Mesendoderm (in vitro differentiated cells): ENCODE data around the gene CAMTA1.

ENCODE experiments used
- DNase-seq: peaks from one replicate; pipeline ENCODE4 v3.0.0; 2013
- H2AK5ac ChIP-seq: 2 replicates; pipeline ENCODE4 v1.6.1; 2013; ENCODE audit warnings: low read length, inconsistent platforms
- H2BK120ac ChIP-seq: 2 replicates; pipeline ENCODE4 v1.6.1; 2013; ENCODE audit warnings: low read depth, mild to moderate bottlenecking, low read length, moderate library complexity, mixed read lengths
- H2BK15ac ChIP-seq: replicated peaks from 2 replicates; pipeline ENCODE4 v1.6.1; 2013; ENCODE audit warnings: low read depth, mild to moderate bottlenecking, moderate library complexity
- H2BK5ac ChIP-seq: 2 replicates; pipeline ENCODE4 v1.6.1; 2013; ENCODE audit warnings: low read length, inconsistent platforms
- H3K18ac ChIP-seq: 2 replicates; pipeline ENCODE4 v1.6.1; 2013; ENCODE audit warnings: mild to moderate bottlenecking, low read length, mixed read lengths
- H3K23ac ChIP-seq: one replicate; pipeline ENCODE4 v1.6.1; 2013; ENCODE audit warnings: low read length
- H3K27ac ChIP-seq: 2 replicates; pipeline ENCODE4 v1.5.1; 2013; ENCODE audit warnings: low read depth, mild to moderate bottlenecking, inconsistent platforms, low read length, moderate library complexity
- H3K27me3 ChIP-seq: 2 replicates; pipeline ENCODE4 v1.6.1; 2013; ENCODE audit warnings: low read length, control low read depth, mild to moderate bottlenecking, inconsistent platforms; ENCODE audit not compliant: insufficient read depth, poor library complexity
- H3K36me3 ChIP-seq: 2 replicates; pipeline ENCODE4 v1.6.1; 2013; ENCODE audit warnings: low read length, inconsistent platforms; ENCODE audit not compliant: control insufficient read depth, insufficient read depth
- H3K4ac ChIP-seq: one replicate; pipeline ENCODE4 v1.6.1; 2013; ENCODE audit warnings: low read depth, mild to moderate bottlenecking, low read length, moderate library complexity
- H3K4me1 ChIP-seq: 2 replicates; pipeline ENCODE4 v1.6.1; 2013; ENCODE audit warnings: low read depth, low read length, inconsistent platforms; ENCODE audit not compliant: control insufficient read depth
- H3K4me2 ChIP-seq: 2 replicates; pipeline ENCODE4 v1.6.1; 2013; ENCODE audit warnings: low read length
- H3K4me3 ChIP-seq: 2 replicates; pipeline ENCODE4 v1.5.1; 2013; ENCODE audit warnings: mild to moderate bottlenecking, low read length
- H3K56ac ChIP-seq: one replicate; pipeline ENCODE4 v1.6.1; 2013; ENCODE audit warnings: low read length
- H3K79me1 ChIP-seq: 2 replicates; pipeline ENCODE4 v1.6.1; 2013; ENCODE audit warnings: low read length, inconsistent platforms
- H3K79me2 ChIP-seq: 2 replicates; pipeline ENCODE4 v1.6.1; 2013; ENCODE audit warnings: mild to moderate bottlenecking, low read length; ENCODE audit not compliant: control insufficient read depth, insufficient read depth
- H3K9ac ChIP-seq: 2 replicates; pipeline ENCODE4 v1.6.1; 2013; ENCODE audit warnings: low read length, inconsistent platforms
- H4K5ac ChIP-seq: one replicate; pipeline ENCODE4 v1.6.1; 2013; ENCODE audit warnings: low read length
- H4K8ac ChIP-seq: one replicate; pipeline ENCODE4 v1.6.1; 2013; ENCODE audit warnings: low read depth, mild to moderate bottlenecking, control low read depth, low read length, moderate library complexity
- WGBS: extraction: QIAGEN DNeasy Blood & Tissue Kit; methylation state at CpG from one replicate; pipeline ENCODE4 v1.1.7; 2013; ENCODE audit warnings: low lambda C conversion rate, missing lambda C conversion rate; ENCODE audit not compliant: insufficient coverage; ENCODE audit errors: extremely low coverage; 5-methylcytosine and 5-hydroxymethylcytosine counted together

The CAMTA1 gene

GRCh38 chr1:7002728-7003127 is 217.5 kb downstream of the CAMTA1 start:
- no peak overlapping the region for H3K9ac ChIP-seq
- H3K4ac ChIP-seq, result no peak overlapping the region
- no peak overlapping the region for H2AK5ac ChIP-seq
- WGBS, result no CpG with 5 or more reads among the region's 8 CpGs
- H3K79me1 ChIP-seq, result no peaks in the 10 kb centered on the region
- H3K23ac ChIP-seq, result no peak overlapping the region
- no peaks in the 10 kb centered on the region for H3K4me1 ChIP-seq
- no peak overlapping the region for H3K18ac ChIP-seq
- DNase-seq, result peak; percentile 11
- H3K4me3 ChIP-seq, result no peak overlapping the region
- H4K5ac ChIP-seq, result no peak overlapping the region
- no peak overlapping the region for H3K56ac ChIP-seq
- no peaks in the 10 kb centered on the region for H3K27me3 ChIP-seq
- no peaks in the 10 kb centered on the region for H3K36me3 ChIP-seq
- H2BK15ac ChIP-seq, result no peak overlapping the region
- H3K4me2 ChIP-seq, result no peak overlapping the region
- H2BK120ac ChIP-seq, result no peak overlapping the region
- no peak overlapping the region for H4K8ac ChIP-seq
- no peak overlapping the region for H2BK5ac ChIP-seq
- H3K79me2 ChIP-seq, result no peaks in the 10 kb centered on the region
- no peak overlapping the region for H3K27ac ChIP-seq

DNA sequence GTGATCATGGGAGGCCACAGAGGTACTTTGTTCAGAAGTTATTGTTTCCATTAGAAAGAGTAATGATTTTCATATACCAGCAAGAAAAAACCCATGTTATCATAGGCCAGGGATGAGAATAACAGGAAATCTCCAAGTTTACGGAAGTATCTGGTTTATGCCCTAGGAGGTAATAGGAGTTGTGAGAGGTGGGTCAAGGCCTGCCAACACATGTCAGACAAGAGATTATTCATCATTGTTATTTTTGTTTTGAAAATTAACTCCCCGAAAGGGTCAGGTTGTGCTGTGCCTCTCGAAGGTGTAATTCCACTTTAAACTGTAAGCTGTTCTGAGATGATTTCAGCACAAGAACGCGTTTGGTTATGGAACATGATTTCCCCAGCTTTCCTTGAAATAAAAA is 218.4 kb downstream of the CAMTA1 start:
- H3K79me2 ChIP-seq, result no peaks in the 10 kb centered on the region
- H3K4ac ChIP-seq, result no peak overlapping the region
- H2BK120ac ChIP-seq, result no peak overlapping the region
- no peak overlapping the region for H3K9ac ChIP-seq
- no peaks in the 10 kb centered on the region for H3K4me1 ChIP-seq
- no peak overlapping the region for H3K56ac ChIP-seq
- no peak overlapping the region for H4K5ac ChIP-seq
- H3K36me3 ChIP-seq, result no peaks in the 10 kb centered on the region
- no peak overlapping the region for H3K18ac ChIP-seq
- no peak overlapping the region for H2BK15ac ChIP-seq
- DNase-seq, result no peak
- WGBS, result no CpG with 5 or more reads among the region's 5 CpGs
- no peak overlapping the region for H3K23ac ChIP-seq
- no peaks in the 10 kb centered on the region for H3K79me1 ChIP-seq
- no peak overlapping the region for H3K27ac ChIP-seq
- no peak overlapping the region for H3K4me2 ChIP-seq
- no peaks in the 10 kb centered on the region for H3K27me3 ChIP-seq
- H3K4me3 ChIP-seq, result no peak overlapping the region
- no peak overlapping the region for H2AK5ac ChIP-seq
- no peak overlapping the region for H2BK5ac ChIP-seq
- H4K8ac ChIP-seq, result no peak overlapping the region

DNA sequence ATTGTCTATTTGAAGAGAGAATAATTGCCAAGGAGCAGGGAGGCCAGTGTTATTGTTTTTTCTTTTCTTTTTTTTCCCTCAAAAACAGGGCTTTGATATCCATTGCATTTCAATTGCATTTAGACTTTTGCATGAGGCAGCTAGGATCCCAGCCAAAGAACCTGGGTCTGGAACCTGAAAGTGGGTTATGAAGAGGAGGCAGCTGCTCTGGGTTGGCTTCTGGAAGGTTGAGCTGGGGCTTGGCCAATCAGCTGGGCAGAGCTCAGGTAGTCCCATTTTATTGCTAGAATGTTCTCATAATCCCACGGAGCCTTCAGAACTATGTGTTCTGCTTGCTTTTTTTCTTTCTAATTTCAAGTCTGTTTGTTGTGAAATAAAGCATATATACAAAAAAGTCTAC is 218.9 kb downstream of the CAMTA1 start:
- Histone ChIP-seq H4K8ac (no peak overlapping the region), H4K5ac (no peak overlapping the region), H2AK5ac (no peak overlapping the region), H2BK120ac (no peak overlapping the region), H3K79me1 (no peaks in the 10 kb centered on the region), H3K4ac (no peak overlapping the region), H3K79me2 (no peaks in the 10 kb centered on the region), H3K27ac (no peak overlapping the region), H2BK15ac (no peak overlapping the region), H3K56ac (no peak overlapping the region), H3K18ac (no peak overlapping the region), H3K27me3 (no peaks in the 10 kb centered on the region), H3K4me2 (no peak overlapping the region), H3K4me3 (no peak overlapping the region), H3K4me1 (no peaks in the 10 kb centered on the region), H3K36me3 (no peaks in the 10 kb centered on the region), H3K9ac (no peak overlapping the region), H2BK5ac (no peak overlapping the region), H3K23ac (no peak overlapping the region)
- WGBS, result no CpG with 5 or more reads among the region's 1 CpG
- DNase-seq, result no peak

GRCh38 chr1:7005762-7006161 is 220.5 kb downstream of the CAMTA1 start:
- H3K4ac ChIP-seq, result no peak overlapping the region
- no peaks in the 10 kb centered on the region for H3K36me3 ChIP-seq
- H3K56ac ChIP-seq, result no peak overlapping the region
- no peak for DNase-seq
- no peaks in the 10 kb centered on the region for H3K79me1 ChIP-seq
- H4K5ac ChIP-seq, result no peak overlapping the region
- H3K4me3 ChIP-seq, result no peak overlapping the region
- H4K8ac ChIP-seq, result no peak overlapping the region
- H2BK5ac ChIP-seq, result no peak overlapping the region
- H3K27me3 ChIP-seq, result no peaks in the 10 kb centered on the region
- H3K9ac ChIP-seq, result no peak overlapping the region
- no peak overlapping the region for H3K18ac ChIP-seq
- H3K4me1 ChIP-seq, result no peaks in the 10 kb centered on the region
- no peak overlapping the region for H3K23ac ChIP-seq
- no peak overlapping the region for H2BK15ac ChIP-seq
- no peak overlapping the region for H3K27ac ChIP-seq
- H3K4me2 ChIP-seq, result no peak overlapping the region
- WGBS, result no CpG with 5 or more reads among the region's 4 CpGs
- no peak overlapping the region for H2BK120ac ChIP-seq
- H2AK5ac ChIP-seq, result no peak overlapping the region
- H3K79me2 ChIP-seq, result no peaks in the 10 kb centered on the region

GRCh38 chr1:7006996-7007871 is 222.0 kb downstream of the CAMTA1 start:
- H3K27me3 ChIP-seq, result no peaks in the 10 kb centered on the region
- no peak overlapping the region for H2BK5ac ChIP-seq
- H3K4me3 ChIP-seq, result no peak overlapping the region
- no peak overlapping the region for H2BK120ac ChIP-seq
- H3K18ac ChIP-seq, result no peak overlapping the region
- H3K56ac ChIP-seq, result no peak overlapping the region
- H2BK15ac ChIP-seq, result no peak overlapping the region
- no peak overlapping the region for H3K27ac ChIP-seq
- H3K4ac ChIP-seq, result no peak overlapping the region
- no peak overlapping the region for H2AK5ac ChIP-seq
- no CpG with 5 or more reads among the region's 26 CpGs for WGBS
- no peak overlapping the region for H3K4me2 ChIP-seq
- H3K23ac ChIP-seq, result no peak overlapping the region
- no peak overlapping the region for H3K9ac ChIP-seq
- DNase-seq, result no peak
- no peaks in the 10 kb centered on the region for H3K79me2 ChIP-seq
- H4K5ac ChIP-seq, result no peak overlapping the region
- H4K8ac ChIP-seq, result no peak overlapping the region
- no peaks in the 10 kb centered on the region for H3K4me1 ChIP-seq
- H3K36me3 ChIP-seq, result no peaks in the 10 kb centered on the region
- no peaks in the 10 kb centered on the region for H3K79me1 ChIP-seq

GRCh38 chr1:7007902-7008301 is 222.6 kb downstream of the CAMTA1 start:
- Histone ChIP-seq H4K8ac (no peak overlapping the region), H3K23ac (no peak overlapping the region), H2BK120ac (no peak overlapping the region), H3K9ac (no peak overlapping the region), H3K36me3 (no peaks in the 10 kb centered on the region), H4K5ac (no peak overlapping the region), H3K4me3 (no peak overlapping the region), H3K56ac (no peak overlapping the region), H3K27me3 (no peaks in the 10 kb centered on the region), H3K79me1 (no peaks in the 10 kb centered on the region), H3K18ac (no peak overlapping the region), H2BK15ac (no peak overlapping the region), H3K79me2 (no peaks in the 10 kb centered on the region), H3K4me1 (no peaks in the 10 kb centered on the region), H3K27ac (no peak overlapping the region), H2AK5ac (no peak overlapping the region), H3K4me2 (no peak overlapping the region), H3K4ac (no peak overlapping the region), H2BK5ac (no peak overlapping the region)
- no peak for DNase-seq
- WGBS, result no CpG with 5 or more reads among the region's 10 CpGs
